Measurements from ENCODE around the gene TAPBPL.

The TAPBPL gene

GRCh38 chr12:6405963-6406362 is 45.9 kb upstream of the TAPBPL start:
- TF ChIP-seq CREB5 (CRISPR knock-in tag; IDR thresholded peaks at IDR 0.05; ENCODE audit: low read depth) (no peak), ESRRG (CRISPR knock-in tag; IDR thresholded peaks at IDR 0.05) (no peak), PATZ1 (CRISPR knock-in tag; IDR thresholded peaks at IDR 0.05; ENCODE audit: borderline replicate concordance) (no peak), ZC3H10 (CRISPR knock-in tag; IDR thresholded peaks at IDR 0.05) (no peak), BACH2 (CRISPR knock-in tag; IDR thresholded peaks at IDR 0.05; ENCODE audit: borderline replicate concordance) (no peak), SNAI2 (CRISPR knock-in tag; IDR thresholded peaks at IDR 0.05) (no peak)
- ATAC-seq, result no peak

- ATAC-seq, result no peak
- no peak for TF ChIP-seq ZNF70 (CRISPR knock-in tag; IDR thresholded peaks at IDR 0.05)
- no peak for TF ChIP-seq TCF4 (CRISPR knock-in tag; IDR thresholded peaks at IDR 0.05; ENCODE audit: borderline replicate concordance)
- TF ChIP-seq ESRRG (CRISPR knock-in tag; IDR thresholded peaks at IDR 0.05), result no peak
- TF ChIP-seq CSDC2 (CRISPR knock-in tag; IDR thresholded peaks at IDR 0.05), result no peak
- no peak for TF ChIP-seq ZNF565 (CRISPR knock-in tag; conservative IDR thresholded peaks at IDR 0.05; ENCODE audit: low read depth)
- TF ChIP-seq TOX (CRISPR knock-in tag; IDR thresholded peaks at IDR 0.05; ENCODE audit: borderline replicate concordance), result no peak
- no peak for TF ChIP-seq POU6F1 (CRISPR knock-in tag; IDR thresholded peaks at IDR 0.05; ENCODE audit: borderline replicate concordance, low read depth)
- no peak for TF ChIP-seq CREB5 (CRISPR knock-in tag; IDR thresholded peaks at IDR 0.05; ENCODE audit: low read depth)
- no peak for TF ChIP-seq ZFP30 (CRISPR knock-in tag; IDR thresholded peaks at IDR 0.05)
- TF ChIP-seq ZFP3 (CRISPR knock-in tag; IDR thresholded peaks at IDR 0.05), result no peak
- TF ChIP-seq TSHZ2 (CRISPR knock-in tag; IDR thresholded peaks at IDR 0.05), result no peak
- no peak for TF ChIP-seq PPARA (CRISPR knock-in tag; IDR thresholded peaks at IDR 0.05; ENCODE audit: borderline replicate concordance)
- no peak for TF ChIP-seq ISL1 (CRISPR knock-in tag; IDR thresholded peaks at IDR 0.05)
- TF ChIP-seq ARNTL (CRISPR knock-in tag; IDR thresholded peaks at IDR 0.05; ENCODE audit: borderline replicate concordance, low read depth), result no peak
- TF ChIP-seq ZNF8 (CRISPR knock-in tag; IDR thresholded peaks at IDR 0.05), result no peak
Measured at GRCh38 chr12:6407236-6407954, 44.4 kb upstream of the TAPBPL start.

GRCh38 chr12:6416596-6416995 is 35.2 kb upstream of the TAPBPL start:
- TF ChIP-seq PATZ1 (CRISPR knock-in tag; IDR thresholded peaks at IDR 0.05; ENCODE audit: borderline replicate concordance) (no peak), ESRRG (CRISPR knock-in tag; IDR thresholded peaks at IDR 0.05) (no peak), ZNF70 (CRISPR knock-in tag; IDR thresholded peaks at IDR 0.05) (no peak), ZFP3 (CRISPR knock-in tag; IDR thresholded peaks at IDR 0.05) (no peak), CSDC2 (CRISPR knock-in tag; IDR thresholded peaks at IDR 0.05) (no peak), ZNF8 (CRISPR knock-in tag; IDR thresholded peaks at IDR 0.05) (no peak), SNAI2 (CRISPR knock-in tag; IDR thresholded peaks at IDR 0.05) (no peak), OSR1 (CRISPR knock-in tag; IDR thresholded peaks at IDR 0.05) (no peak), PPARA (CRISPR knock-in tag; IDR thresholded peaks at IDR 0.05; ENCODE audit: borderline replicate concordance) (no peak)
- ATAC-seq, result no peak
